K562 (cell line): ENCODE results near the gene BAK1. TPM values are rescaled to one million over a fixed set of nuclear protein-coding genes. Genes with fewer than 3 reads are reported as not detected.

Source experiments
- ATAC-seq: fragments of 200-7000 bp; cut with Tn5 transposase; 3 replicates; pipeline ENCODE4 v1.9.1; 2020; ENCODE audit warnings: moderate library complexity
- BruUV-seq: library from RNA; stranded (reverse); fragments of 400-500 nt; replicated peaks from 2 replicates; lab custom pipeline; 2021; lab: Mats Ljungman, UMichigan
- CTCF ChIA-PET: fragments of 300-600 bp; formaldehyde crosslinking; extraction: SDS; loops from one replicate; lab custom pipeline; 2021; ENCODE audit warnings: low intra/inter-chr PET ratio; lab: Yijun Ruan, JAX
- POLR2A ChIA-PET: fragments of 300-600, 350-650 bp; sonication (Branson Sonifier 250); formaldehyde crosslinking; extraction: SDS; loops from one replicate; lab custom pipeline; 2021; ENCODE audit warnings: antibody characterized with exemption, inconsistent platforms; lab: Yijun Ruan, JAX
- DNase-seq, 4 experiments: peaks; one replicate each; pipeline versions ENCODE4 v3.0.0 to v3.0.0-alpha.2; 2011 to 2018; ENCODE audit warnings: low spot score in 3 of 4, mixed read lengths in 3 of 4; ENCODE audit errors: extremely low read depth in 1 of 4
- FAIRE-seq: peaks from 2 replicates; lab custom pipeline; 2011; peaks lifted over from hg19 to GRCh38; lab: Jason Lieb, UNC
- H2AFZ ChIP-seq: 2 replicates; pipeline ENCODE4 v1.6.0; 2011; ENCODE audit warnings: low read depth, low read length, control low read depth, inconsistent platforms
- H3K27ac ChIP-seq: fragments of 200-600 bp; 3 replicates; pipeline ENCODE4 v1.8.0; 2011; ENCODE audit warnings: low read depth, mild to moderate bottlenecking, control low read depth, inconsistent platforms, low read length, moderate library complexity, mixed read lengths; ENCODE audit errors: extremely low read depth
- H3K27me3 ChIP-seq, 2 experiments: fragments of 300-600 bp in 1 of 2; 2 replicates in 1 of 2; 3 replicates in 1 of 2; pipeline versions ENCODE4 v1.6.0 to v1.8.0; 2011; ENCODE audit warnings: inconsistent platforms in 2 of 2, low read length in 2 of 2, mild to moderate bottlenecking in 1 of 2, mixed read lengths in 1 of 2, moderate library complexity in 1 of 2; ENCODE audit not compliant: control insufficient read depth in 2 of 2, insufficient read depth in 2 of 2
- H3K36me3 ChIP-seq: fragments of 300-600 bp; 3 replicates; pipeline ENCODE4 v1.8.0; 2011; ENCODE audit warnings: mild to moderate bottlenecking, low read length, inconsistent platforms; ENCODE audit not compliant: control insufficient read depth, insufficient read depth
- H3K4me1 ChIP-seq, 2 experiments: fragments of 200-600 bp in 1 of 2; replicated peaks in 1 of 2; 2 replicates in 1 of 2; 3 replicates in 1 of 2; pipeline versions ENCODE4 v1.5.1 to v1.8.0; 2011; ENCODE audit warnings: inconsistent platforms in 2 of 2, low read length in 2 of 2, mild to moderate bottlenecking in 1 of 2, mixed read lengths in 1 of 2, moderate library complexity in 1 of 2; ENCODE audit not compliant: control insufficient read depth in 2 of 2, insufficient read depth in 2 of 2
- H3K4me2 ChIP-seq: 2 replicates; pipeline ENCODE4 v1.6.1; 2011; ENCODE audit warnings: low read length, control low read depth, inconsistent platforms, mixed read lengths; ENCODE audit not compliant: insufficient read depth
- H3K4me3 ChIP-seq: fragments of 200-600 bp; sonication (generic), shearing (Covaris generic); 2 replicates; pipeline ENCODE4 v1.5.1; 2016; ENCODE audit warnings: control low read depth, inconsistent platforms
- H3K79me2 ChIP-seq: fragments of 200-600 bp; 3 replicates; pipeline ENCODE4 v1.8.0; 2011; ENCODE audit warnings: low read length, inconsistent platforms; ENCODE audit not compliant: control insufficient read depth, insufficient read depth
- H3K9ac ChIP-seq, 2 experiments: 2 replicates each; pipeline versions ENCODE4 v1.6.0 to v1.6.1; 2011; ENCODE audit warnings: low read depth in 2 of 2, low read length in 2 of 2, control low read depth in 1 of 2, inconsistent platforms in 1 of 2, mild to moderate bottlenecking in 1 of 2, mixed read lengths in 1 of 2; ENCODE audit not compliant: insufficient read depth in 1 of 2
- H3K9me1 ChIP-seq: one replicate; pipeline ENCODE4 v1.6.0; 2011; ENCODE audit warnings: inconsistent platforms, mild to moderate bottlenecking, low read length, moderate library complexity; ENCODE audit not compliant: control insufficient read depth, insufficient read depth
- H3K9me3 ChIP-seq: replicated peaks from 2 replicates; pipeline ENCODE4 v1.5.1; 2011; ENCODE audit warnings: low read depth, low read length, inconsistent platforms; ENCODE audit not compliant: control insufficient read depth, insufficient read depth
- H4K20me1 ChIP-seq: replicated peaks from 2 replicates; pipeline ENCODE4 v1.6.1; 2011; ENCODE audit warnings: low read length, inconsistent platforms, mixed read lengths; ENCODE audit not compliant: control insufficient read depth, insufficient read depth
- MEF2A ChIP-seq: IDR thresholded peaks from 2 replicates; pipeline ENCODE4 v1.6.1; 2011; ENCODE audit warnings: low read depth, mild to moderate bottlenecking, low read length, moderate library complexity; ENCODE audit not compliant: control insufficient read depth
- WGBS: fragments of 100-300 bp; shearing (Covaris generic); methylation state at CpG from one replicate; pipeline ENCODE4 v1.1.6; 2016; ENCODE audit warnings: low coverage, mixed read lengths; ENCODE audit not compliant: insufficient coverage; ENCODE audit errors: missing lambda C conversion rate; 5-methylcytosine and 5-hydroxymethylcytosine counted together
- in situ Hi-C: fragments of 300-500 bp; cut with MboI; formaldehyde crosslinking; loops from 4 replicates; pipeline ENCODE4 v1.15.0; 2018; ENCODE audit warnings: inconsistent platforms, mixed read lengths
- intact Hi-C: fragments of 100-400 bp; cut with micrococcal nuclease; formaldehyde crosslinking; loops from 2 replicates; pipeline ENCODE4 v1.14.2; 2022
- polyA plus RNA-seq, 8 experiments: library from polyadenylated mRNA; depleted of rRNA in 4 of 8; stranded (reverse) in 5 of 8; unstranded in 3 of 8; fragments of >200 nt; fragmentation: Nextera tagmentation in 2 of 8; fragmentation: Illumina TruSeq in 1 of 8; extraction: Ambion mirVana in 2 of 8; extraction: Trizol in 1 of 8; gene quantifications; 2 replicates each; pipeline versions ENCODE4 v1.2.1 to v1.2.3, GENCODE V29; 2011 to 2014; ENCODE audit warnings: inconsistent platforms in 1 of 8, missing spikeins in 1 of 8
- total RNA-seq, 7 experiments: library from RNA; depleted of rRNA in 6 of 7; stranded (reverse); fragments of >200 nt in 6 of 7; fragmentation: Illumina TruSeq in 2 of 7; extraction: Trizol in 2 of 7; gene quantifications; 2 replicates each; pipeline versions ENCODE4 v1.2.1 to v1.2.3, GENCODE V29; 2011 to 2021; ENCODE audit warnings: low replicate concordance in 1 of 7
- TF ChIP-seq, protein P1 (sequence below), 2 experiments: IDR thresholded peaks; 2 replicates each; pipeline ENCODE4 v1.6.1; 2011; ENCODE audit warnings: borderline replicate concordance in 1 of 2, control low read depth in 1 of 2, low read depth in 1 of 2, low read length in 1 of 2, mild to moderate bottlenecking in 1 of 2, mixed read lengths in 1 of 2, moderate library complexity in 1 of 2; ENCODE audit not compliant: insufficient read depth in 1 of 2, insufficient read length in 1 of 2, poor library complexity in 1 of 2, severe bottlenecking in 1 of 2; ENCODE audit errors: extremely low read depth in 1 of 2

BAK1 gene
- total and polyA plus RNA-seq, 9 of the 15 experiments (the other 6 are each of a cell fraction or from before 2014, with no cell fraction given), result 5.4 to 30.7 (median 18.9) TPM

DNA sequence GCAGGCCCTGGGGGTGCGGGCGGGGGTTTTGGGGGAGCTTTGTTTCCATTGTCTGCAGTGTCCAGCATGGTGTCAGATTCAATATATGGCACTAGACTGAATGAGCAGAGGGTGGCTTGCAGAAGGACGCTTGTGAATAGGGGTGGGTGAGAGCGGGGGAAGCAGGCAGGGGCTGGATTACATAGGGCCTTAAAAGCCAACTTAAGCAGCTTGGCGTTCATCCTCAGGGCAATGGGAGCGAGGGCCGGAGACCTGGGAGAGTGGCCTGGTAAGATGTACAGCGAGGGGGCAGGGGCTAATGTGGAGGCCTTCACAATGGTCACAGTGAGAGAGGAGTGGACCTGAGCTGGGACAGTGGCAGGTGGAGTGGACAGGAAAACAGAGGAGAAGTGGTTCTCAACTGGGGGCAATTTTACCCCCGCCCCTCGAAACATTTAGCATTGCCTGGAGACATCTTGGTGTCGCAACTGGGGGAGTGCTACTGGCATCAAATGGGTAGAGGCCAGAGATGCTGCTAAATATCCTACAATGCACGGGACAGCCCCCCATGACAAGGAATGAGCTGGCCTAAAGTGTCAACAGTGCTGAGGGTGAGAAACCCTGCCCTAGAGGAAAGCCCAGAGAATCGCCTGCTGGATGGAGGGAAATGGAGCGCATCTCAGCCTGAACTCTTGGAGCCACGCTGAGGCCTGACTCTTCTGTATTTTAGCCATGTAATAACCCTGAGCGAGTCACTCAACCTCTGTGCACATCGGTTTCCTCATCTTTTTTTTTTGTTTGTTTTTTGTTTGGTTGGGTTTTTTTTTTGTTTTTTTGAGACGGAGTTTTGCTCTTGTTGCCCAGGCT, 15.1 kb upstream of the BAK1 start:
- H3K79me2 ChIP-seq, result no peaks in the 10 kb centered on the region
- ChIA-PET CTCF (no interaction called here), POLR2A (interaction anchor here (0.7 kb wide), 1 partner anchor 1855 kb away, joined by 3 read pairs; no protein-coding TSS in a partner anchor)
- ATAC-seq, result 0 out of 3 replicates have a peak, but pooled peaks have one; percentile 16
- H3K4me3 ChIP-seq, result no peak overlapping the region
- H3K27me3 ChIP-seq, result peaks cover 6 to 13% of the 10 kb centered on the region in 2 experiments; a peak in 4 of 5 replicates
- H2AFZ ChIP-seq, result no peak overlapping the region
- no peak overlapping the region; a peak in 1 of 4 replicates for H3K9ac ChIP-seq
- H3K9me1 ChIP-seq, result no peaks in the 10 kb centered on the region
- TF ChIP-seq MEF2A, result no peak
- TF ChIP-seq, protein P1, sequence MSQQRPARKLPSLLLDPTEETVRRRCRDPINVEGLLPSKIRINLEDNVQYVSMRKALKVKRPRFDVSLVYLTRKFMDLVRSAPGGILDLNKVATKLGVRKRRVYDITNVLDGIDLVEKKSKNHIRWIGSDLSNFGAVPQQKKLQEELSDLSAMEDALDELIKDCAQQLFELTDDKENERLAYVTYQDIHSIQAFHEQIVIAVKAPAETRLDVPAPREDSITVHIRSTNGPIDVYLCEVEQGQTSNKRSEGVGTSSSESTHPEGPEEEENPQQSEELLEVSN (IDR thresholded peaks at IDR 0.05; ENCODE audit: borderline replicate concordance in 1 of 2, extremely low read depth in 1 of 2, insufficient read depth in 1 of 2, insufficient read length in 1 of 2, low read depth in 1 of 2, low read length in 1 of 2, poor library complexity in 1 of 2, severe bottlenecking in 1 of 2), result peak in 1 of 2 experiments; percentile 57
- peaks cover 9 to 25% of the 10 kb centered on the region in 2 experiments for H3K4me1 ChIP-seq
- 31% methylated on average over 18 of the region's 18 CpGs for WGBS
- no peak overlapping the region for H3K27ac ChIP-seq
- H3K4me2 ChIP-seq, result no peak overlapping the region
- in situ Hi-C loops, result no loop called here
- no peaks in the 10 kb centered on the region for H3K36me3 ChIP-seq
- H3K9me3 ChIP-seq, result no peaks in the 10 kb centered on the region
- BruUV-seq, result no TSS peak
- no peak for FAIRE-seq
- DNase-seq, result no peak
- no peaks in the 10 kb centered on the region for H4K20me1 ChIP-seq
- intact Hi-C loops, result no loop called here
